ENCODE measurements around the gene PRR18. TPM values are rescaled to one million over a fixed set of nuclear protein-coding genes. Genes with fewer than 3 reads are reported as not detected.
A peak's percentile ranks its signal among the peaks of the same experiment; 100 is the strongest.

The PRR18 gene
- total RNA-seq, 1 experiment from 2014 or later = not detected

- Histone ChIP-seq H3K4me2 (ENCODE audit: low read length) (peak overlapping the region; percentile 79), H3K4me3 (replicated peaks in 1 of 2; ENCODE audit: low read depth in 1 of 2, low read length in 2 of 2) (peak overlapping the region; percentile 98 to 100), H3K79me2 (ENCODE audit: insufficient read depth, low read length) (peaks cover 59% of the 10 kb centered on the region), H3K9me3 (ENCODE audit: control insufficient read depth in 1 of 2, insufficient read depth in 1 of 2, low read depth in 1 of 2, low read length in 2 of 2) (no peaks in the 10 kb centered on the region), H2AFZ (ENCODE audit: low read depth, low read length, poor library complexity, severe bottlenecking) (no peak overlapping the region), H3K36me3 (ENCODE audit: control insufficient read depth in 1 of 2, insufficient read depth in 2 of 2, low read length in 2 of 2) (peaks cover 6 to 12% of the 10 kb centered on the region in 2 experiments; a peak in 3 of 4 replicates), H3K9me2 (ENCODE audit: insufficient read depth) (no peaks in the 10 kb centered on the region), H3K27ac (ENCODE audit: low read depth, low read length) (no peak overlapping the region), H3K9ac (ENCODE audit: low read length) (peak overlapping the region; percentile 96), H4K20me1 (ENCODE audit: insufficient read depth) (peaks cover 3% of the 10 kb centered on the region; the same call in 1 of the 2 replicates), H3K27me3 (ENCODE audit: insufficient read depth, low read length) (no peaks in the 10 kb centered on the region), H3K4me1 (ENCODE audit: control insufficient read depth in 1 of 2, insufficient read depth in 2 of 2, low read length in 2 of 2) (peaks cover 0 to 17% of the 10 kb centered on the region in 2 experiments; a peak in 3 of 4 replicates)
- no TSS peak for BruUV-seq (replicated peaks)
- TF ChIP-seq ATF3 (IDR thresholded peaks at IDR 0.05) (no peak), ZBTB33 (IDR thresholded peaks at IDR 0.05; ENCODE audit: extremely low read depth, insufficient replicate concordance, low read length) (no peak), YY1 (IDR thresholded peaks at IDR 0.05; ENCODE audit: extremely low read depth, insufficient replicate concordance, low read depth, low read length) (no peak), MAX (IDR thresholded peaks at IDR 0.05) (no peak), RAD21 (IDR thresholded peaks at IDR 0.05; ENCODE audit: low read depth) (no peak), SRF (IDR thresholded peaks at IDR 0.05; ENCODE audit: low read depth) (no peak), TCF7L2 (IDR thresholded peaks at IDR 0.05; ENCODE audit: borderline replicate concordance, extremely low read depth, insufficient read depth, insufficient read length) (no peak), CEBPB (IDR thresholded peaks at IDR 0.05; ENCODE audit: low read depth) (no peak), POLR2A (IDR thresholded peaks at IDR 0.05; ENCODE audit: borderline replicate concordance, extremely low read depth, insufficient read depth, insufficient read length) (no peak), FOSL1 (IDR thresholded peaks at IDR 0.05; ENCODE audit: low read depth) (no peak), ELF1 (IDR thresholded peaks at IDR 0.05; ENCODE audit: borderline replicate concordance, low read depth) (no peak), SIN3A (IDR thresholded peaks at IDR 0.05; ENCODE audit: low read depth) (no peak)
- RAD21 ChIA-PET (ENCODE audit: low non-redundant PET in 1 of 2, low total read pairs in 2 of 2, uncharacterized antibody in 2 of 2, unreplicated experiment in 2 of 2) = no interaction called here
- no peak for DNase-seq (ENCODE audit: low read depth, low spot score)
- CTCF ChIA-PET = no interaction called here
- POLR2A ChIA-PET = interaction anchor here (0.9 kb wide), 1 partner anchor 36 kb away, joined by 3 read pairs; no protein-coding TSS in a partner anchor
- intact Hi-C loops (cut with micrococcal nuclease) = no loop called here
- no peak for ATAC-seq
Measured at GRCh38 chr6:166341464-166341863, 33.3 kb upstream of the PRR18 start.
